IMR-90 (cell line): ENCODE measurements around the gene DUSP2. TPM values are rescaled to one million over a fixed set of nuclear protein-coding genes. Genes with fewer than 3 reads are reported as not detected.

Experiments
- BHLHE40 ChIP-seq: fragments of 150-350 bp; IDR thresholded peaks from 2 replicates; pipeline ENCODE4 v1.6.1; 2016; ENCODE audit warnings: mild to moderate bottlenecking, low read depth, low read length
- POLR2A ChIP-seq: IDR thresholded peaks from 2 replicates; pipeline ENCODE4 v1.6.1; 2012; ENCODE audit warnings: mild to moderate bottlenecking, low read depth, low read length
- SMC3 ChIP-seq: fragments of 150-350 bp; IDR thresholded peaks from 2 replicates; pipeline ENCODE4 v1.6.1; 2016; ENCODE audit warnings: low read depth, mild to moderate bottlenecking, antibody characterized with exemption, low read length, moderate library complexity
- polyA plus RNA-seq, 3 experiments: library from polyadenylated mRNA; depleted of rRNA; stranded (reverse); fragments of >200 nt; gene quantifications; 2 replicates each; pipeline ENCODE4 v1.2.3, GENCODE V29; 2012; ENCODE audit warnings: low replicate concordance in 1 of 3
- total RNA-seq: library from RNA; depleted of rRNA; stranded (reverse); fragments of >200 nt; gene quantifications from 2 replicates; pipeline ENCODE4 v1.2.3, GENCODE V29; 2012

Gene DUSP2
- total and polyA plus RNA-seq, 2 of the 4 experiments (the other 2 are of a cell fraction), result 1.8 to 3.8 TPM

- TF ChIP-seq SMC3 (peak; percentile 66), POLR2A (peak; percentile 33), BHLHE40 (no peak)
Observed at GRCh38 chr2:96138179-96139145, 6.8 kb downstream of the DUSP2 start, which contains the start of gene ASTL (continued).
